ENCODE results near the gene WFDC10A. TPM values are rescaled to one million over a fixed set of nuclear protein-coding genes. Genes with fewer than 3 reads are reported as not detected.

Gene WFDC10A
- total and polyA plus RNA-seq, 9 of the 15 experiments (the other 6 are each of a cell fraction or from before 2014, with no cell fraction given): not detected

DNA sequence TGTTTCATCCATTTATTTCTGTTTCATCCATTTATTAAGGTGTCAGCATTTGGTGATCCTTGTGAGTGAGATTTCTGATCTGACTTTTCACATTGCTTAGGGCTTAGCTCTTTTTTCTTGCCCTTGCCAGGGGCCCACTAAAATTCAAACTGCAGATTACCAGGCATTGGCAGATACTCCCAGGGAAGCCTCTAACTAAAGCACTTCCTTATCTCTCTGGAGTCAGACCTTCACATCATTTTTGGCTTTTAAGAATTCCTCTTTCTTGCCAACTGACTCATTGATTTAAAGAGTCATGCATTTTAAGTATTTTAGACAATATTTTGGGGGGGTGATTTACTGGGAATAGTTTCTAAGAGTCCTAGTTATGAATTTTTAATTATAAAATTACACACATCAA lies 47.8 kb upstream of the WFDC10A start:
- CTCF ChIA-PET (ENCODE audit: low intra/inter-chr PET ratio): interaction anchor here (0.6 kb wide), 1 partner anchor 504 kb away, joined by 3 read pairs; no protein-coding TSS in a partner anchor
- POLR2A ChIA-PET: no interaction called here
- DNase-seq (ENCODE audit: extremely low read depth in 1 of 4, low spot score in 3 of 4) (no peak), ATAC-seq (no peak), FAIRE-seq (no peak)
- Histone ChIP-seq H3K4me3 (no peak overlapping the region), H3K4me1 (replicated peaks in 1 of 2; ENCODE audit: control insufficient read depth in 2 of 2, insufficient read depth in 2 of 2, low read length in 2 of 2) (no peaks in the 10 kb centered on the region), H4K20me1 (replicated peaks; ENCODE audit: control insufficient read depth, insufficient read depth, low read length) (no peaks in the 10 kb centered on the region), H3K27me3 (ENCODE audit: control insufficient read depth in 2 of 2, insufficient read depth in 2 of 2, low read length in 2 of 2) (peaks cover 7 to 12% of the 10 kb centered on the region in 2 experiments; a peak in 3 of 5 replicates), H3K4me2 (ENCODE audit: insufficient read depth, low read length) (no peak overlapping the region), H3K9ac (ENCODE audit: insufficient read depth in 1 of 2, low read depth in 2 of 2, low read length in 2 of 2) (no peak overlapping the region), H3K36me3 (ENCODE audit: control insufficient read depth, insufficient read depth, low read length) (no peaks in the 10 kb centered on the region), H3K9me3 (replicated peaks; ENCODE audit: control insufficient read depth, insufficient read depth, low read depth, low read length) (no peaks in the 10 kb centered on the region), H2AFZ (ENCODE audit: low read depth, low read length) (no peak overlapping the region), H3K79me2 (ENCODE audit: control insufficient read depth, insufficient read depth, low read length) (no peaks in the 10 kb centered on the region), H3K9me1 (ENCODE audit: control insufficient read depth, insufficient read depth, low read length) (no peaks in the 10 kb centered on the region), H3K27ac (ENCODE audit: extremely low read depth, low read depth, low read length) (no peak overlapping the region)
- TF ChIP-seq ZNF316 (IDR thresholded peaks at IDR 0.05) (0 out of 2 replicates have a peak, but pooled peaks have one; percentile 20), MXI1 (IDR thresholded peaks at IDR 0.05; ENCODE audit: low read depth, low read length) (no peak)
- in situ Hi-C loops (cut with MboI) (no loop called here), intact Hi-C loops (cut with micrococcal nuclease) (no loop called here)
- BruUV-seq (replicated peaks): no TSS peak

DNA sequence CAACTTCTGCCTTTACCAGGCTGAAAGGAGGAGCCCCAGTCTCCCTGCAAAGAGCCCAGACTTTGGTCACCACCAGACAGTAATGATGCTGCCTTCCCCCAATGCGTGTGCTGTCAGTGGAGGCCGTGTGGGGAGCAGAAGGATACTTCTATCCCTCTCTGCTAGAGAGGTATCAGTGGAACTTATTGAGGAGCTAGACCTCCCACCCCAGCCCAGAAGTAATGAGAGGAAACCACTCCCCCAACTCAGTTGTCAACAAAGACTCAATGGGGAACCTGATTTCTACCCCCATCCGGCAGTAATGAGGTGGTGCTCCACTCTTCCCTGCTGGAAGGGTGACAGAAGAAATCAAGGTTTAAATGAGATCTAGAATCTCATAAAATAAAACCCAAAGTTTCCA lies 46.0 kb upstream of the WFDC10A start:
- H3K27me3 ChIP-seq (ENCODE audit: control insufficient read depth in 2 of 2, insufficient read depth in 2 of 2, low read length in 2 of 2): peaks cover 6 to 12% of the 10 kb centered on the region in 2 experiments; a peak in 3 of 5 replicates
- no peaks in the 10 kb centered on the region for H3K4me1 ChIP-seq (replicated peaks in 1 of 2; ENCODE audit: control insufficient read depth in 2 of 2, insufficient read depth in 2 of 2, low read length in 2 of 2)
- H3K4me3 ChIP-seq: no peak overlapping the region
- H3K36me3 ChIP-seq (ENCODE audit: control insufficient read depth, insufficient read depth, low read length): no peaks in the 10 kb centered on the region
- ATAC-seq (no peak), FAIRE-seq (no peak), DNase-seq (ENCODE audit: extremely low read depth in 1 of 4, low spot score in 3 of 4) (no peak)
- H3K9me1 ChIP-seq (ENCODE audit: control insufficient read depth, insufficient read depth, low read length): no peaks in the 10 kb centered on the region
- intact Hi-C loops (cut with micrococcal nuclease): no loop called here
- WGBS (ENCODE audit: insufficient coverage, low coverage, missing lambda C conversion rate): 0% methylated on average over 3 of the region's 3 CpGs
- H3K79me2 ChIP-seq (ENCODE audit: control insufficient read depth, insufficient read depth, low read length): no peaks in the 10 kb centered on the region
- H3K9me3 ChIP-seq (replicated peaks; ENCODE audit: control insufficient read depth, insufficient read depth, low read depth, low read length): no peaks in the 10 kb centered on the region
- in situ Hi-C loops (cut with MboI): no loop called here
- BruUV-seq (replicated peaks): no TSS peak
- no peak overlapping the region for H3K9ac ChIP-seq (ENCODE audit: insufficient read depth in 1 of 2, low read depth in 2 of 2, low read length in 2 of 2)
- no peaks in the 10 kb centered on the region for H4K20me1 ChIP-seq (replicated peaks; ENCODE audit: control insufficient read depth, insufficient read depth, low read length)
- ChIA-PET POLR2A (interaction anchor here (0.6 kb wide), 1 partner anchor 15 kb away, joined by 3 read pairs; no protein-coding TSS in a partner anchor), CTCF (ENCODE audit: low intra/inter-chr PET ratio) (no interaction called here)
- no peak overlapping the region for H2AFZ ChIP-seq (ENCODE audit: low read depth, low read length)
- H3K4me2 ChIP-seq (ENCODE audit: insufficient read depth, low read length): no peak overlapping the region
- no peak overlapping the region for H3K27ac ChIP-seq (ENCODE audit: extremely low read depth, low read depth, low read length)
- no peak for TF ChIP-seq CHD1 (IDR thresholded peaks at IDR 0.05; ENCODE audit: low read length)
- TF ChIP-seq, protein P1, sequence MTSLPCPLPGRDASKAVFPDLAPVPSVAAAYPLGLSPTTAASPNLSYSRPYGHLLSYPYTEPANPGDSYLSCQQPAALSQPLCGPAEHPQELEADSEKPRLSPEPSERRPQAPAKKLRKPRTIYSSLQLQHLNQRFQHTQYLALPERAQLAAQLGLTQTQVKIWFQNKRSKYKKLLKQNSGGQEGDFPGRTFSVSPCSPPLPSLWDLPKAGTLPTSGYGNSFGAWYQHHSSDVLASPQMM (CRISPR knock-in tag; IDR thresholded peaks at IDR 0.05): no peak
- TF ChIP-seq SIN3A (IDR thresholded peaks at IDR 0.05; ENCODE audit: borderline replicate concordance in 2 of 2, control insufficient read depth in 1 of 2, low read depth in 2 of 2, low read length in 2 of 2): no peak
- TF ChIP-seq ZNF77 (CRISPR knock-in tag; IDR thresholded peaks at IDR 0.05): no peak

All from K562 (cell line).